Naive thymus-derived CD4-positive, alpha-beta T cell (primary cell): ENCODE results near the gene CAPRIN2. TPM values are rescaled to one million over a fixed set of nuclear protein-coding genes. Genes with fewer than 3 reads are reported as not detected.

Experiments
- ATAC-seq: fragments of 150-1000 bp; cut with Tn5 transposase; 2 replicates; pipeline ENCODE4 v1.10.0; 2021; ENCODE audit warnings: mild to moderate bottlenecking, moderate library complexity
- CTCF ChIA-PET: fragments of 350-600 bp; sonication (Branson Sonifier 250); formaldehyde crosslinking; loops from one replicate; lab custom pipeline; 2021; ENCODE audit warnings: antibody characterized with exemption; lab: Charles Lee
- POLR2A ChIA-PET: fragments of 350-600 bp; sonication (Branson Sonifier 250); formaldehyde crosslinking; loops from one replicate; lab custom pipeline; 2021; ENCODE audit warnings: antibody characterized with exemption, inconsistent platforms; lab: Charles Lee
- DNase-seq, 9 donors: peaks; one replicate each; pipeline versions ENCODE4 v3.0.0 to v3.0.0-alpha.2; 2020 to 2022; ENCODE audit warnings: mixed read lengths in 1 of 9
- H3K27ac ChIP-seq: one replicate; pipeline ENCODE4 v1.7.0; 2013; ENCODE audit warnings: mild to moderate bottlenecking, low read depth, low read length, moderate library complexity
- H3K27me3 ChIP-seq, 2 donors: one replicate each; pipeline ENCODE4 v1.7.0; 2013; ENCODE audit warnings: low read length in 2 of 2, mild to moderate bottlenecking in 2 of 2, moderate library complexity in 2 of 2; ENCODE audit not compliant: control insufficient read depth in 2 of 2, insufficient read depth in 2 of 2
- H3K36me3 ChIP-seq, 3 experiments: 1 replicate in 2 of 3; 2 replicates in 1 of 3; pipeline ENCODE4 v1.7.0; 2013; ENCODE audit warnings: low read length in 3 of 3, mild to moderate bottlenecking in 3 of 3, moderate library complexity in 1 of 3; ENCODE audit not compliant: insufficient read depth in 3 of 3, control insufficient read depth in 2 of 3
- H3K4me1 ChIP-seq, 2 donors: one replicate each; pipeline ENCODE4 v1.7.0; 2013; ENCODE audit warnings: low read length in 2 of 2, mild to moderate bottlenecking in 2 of 2, moderate library complexity in 1 of 2; ENCODE audit not compliant: control insufficient read depth in 2 of 2, insufficient read depth in 2 of 2
- H3K4me3 ChIP-seq: 2 replicates; pipeline ENCODE4 v1.7.0; 2013; ENCODE audit warnings: mild to moderate bottlenecking, low read length
- H3K9me3 ChIP-seq, 3 experiments: 1 replicate in 2 of 3; 2 replicates in 1 of 3; pipeline ENCODE4 v1.7.0; 2013; ENCODE audit warnings: low read length in 3 of 3; ENCODE audit not compliant: control insufficient read depth in 2 of 3
- H3K27ac Mint-ChIP-seq, 9 donors: one replicate each; pipeline ENCODE4 v1.8.0; 2020 to 2022; ENCODE audit warnings: mixed read lengths in 9 of 9, mild to moderate bottlenecking in 8 of 9, moderate library complexity in 5 of 9, inconsistent platforms in 2 of 9
- H3K27me3 Mint-ChIP-seq, 5 donors: one replicate each; pipeline ENCODE4 v1.8.0; 2021 to 2022; ENCODE audit warnings: mixed read lengths in 5 of 5, mild to moderate bottlenecking in 1 of 5
- H3K36me3 Mint-ChIP-seq, 5 donors: one replicate each; pipeline ENCODE4 v1.8.0; 2020 to 2022; ENCODE audit warnings: mixed read lengths in 5 of 5, mild to moderate bottlenecking in 3 of 5, inconsistent platforms in 1 of 5
- H3K4me1 Mint-ChIP-seq, 7 donors: one replicate each; pipeline ENCODE4 v1.8.0; 2020 to 2022; ENCODE audit warnings: mixed read lengths in 7 of 7, mild to moderate bottlenecking in 3 of 7, inconsistent platforms in 1 of 7
- H3K4me3 Mint-ChIP-seq, 10 donors: one replicate each; pipeline ENCODE4 v1.8.0; 2020 to 2022; ENCODE audit warnings: mild to moderate bottlenecking in 10 of 10, mixed read lengths in 10 of 10, moderate library complexity in 6 of 10, inconsistent platforms in 2 of 10
- H3K9me3 Mint-ChIP-seq, 11 donors: one replicate each; pipeline ENCODE4 v1.8.0; 2020 to 2022; ENCODE audit warnings: mixed read lengths in 11 of 11, mild to moderate bottlenecking in 4 of 11, inconsistent platforms in 1 of 11, moderate library complexity in 1 of 11
- intact Hi-C, 2 donors: fragments of 100-400 bp; cut with micrococcal nuclease; formaldehyde crosslinking; loops; one replicate each; pipeline ENCODE4 v1.15.1; 2023
- polyA plus RNA-seq, 2 donors: library from polyadenylated mRNA; unstranded; fragments of 300-500 nt; fragmentation: Illumina TruSeq; gene quantifications; one replicate each; pipeline ENCODE4 v1.2.3, GENCODE V29; 2021
- total RNA-seq, 6 experiments: library from RNA in 5 of 6; stranded (reverse) in 5 of 6; gene quantifications; 1 replicate in 5 of 6; 2 replicates in 1 of 6; pipeline ENCODE4 v1.2.3 and lab custom pipeline; 2021 to 2026

CAPRIN2 gene
- total and polyA plus RNA-seq, 7 experiments from 2014 or later, result 6.5 to 50.1 (median 26.4) TPM

GRCh38 chr12:30679241-30679640, 75.5 kb downstream of the CAPRIN2 start:
- DNase-seq (no peak), ATAC-seq (no peak)
- H3K36me3 ChIP-seq, result peaks cover 0 to 45% (median 0%) of the 10 kb centered on the region in 3 experiments
- Mint-ChIP-seq H3K4me3 (no peak overlapping the region), H3K27me3 (no peaks in the 10 kb centered on the region), H3K36me3 (peaks cover 7 to 59% (median 27%) of the 10 kb centered on the region in 5 donors), H3K9me3 (no peaks in the 10 kb centered on the region), H3K4me1 (peaks cover 0 to 2% (median 0%) of the 10 kb centered on the region in 7 donors), H3K27ac (no peak overlapping the region)
- H3K9me3 ChIP-seq, result no peaks in the 10 kb centered on the region
- H3K4me3 ChIP-seq, result no peak overlapping the region
- H3K4me1 ChIP-seq, result no peaks in the 10 kb centered on the region
- H3K27ac ChIP-seq, result no peak overlapping the region
- intact Hi-C loops, result no loop called here
- CTCF ChIA-PET, result no interaction called here
- POLR2A ChIA-PET, result interaction anchor here (0.6 kb wide), 1 partner anchor 625 kb away, joined by 3 read pairs; no protein-coding TSS in a partner anchor
- H3K27me3 ChIP-seq, result no peaks in the 10 kb centered on the region

- peaks cover 0 to 2% (median 0%) of the 10 kb centered on the region in 7 donors for H3K4me1 Mint-ChIP-seq
- H3K4me3 Mint-ChIP-seq, result no peak overlapping the region
- Histone ChIP-seq H3K4me1 (no peaks in the 10 kb centered on the region), H3K27ac (no peak overlapping the region), H3K9me3 (no peaks in the 10 kb centered on the region), H3K4me3 (no peak overlapping the region), H3K27me3 (no peaks in the 10 kb centered on the region), H3K36me3 (peaks cover 0 to 51% (median 0%) of the 10 kb centered on the region in 3 experiments)
- ATAC-seq (no peak), DNase-seq (no peak)
- ChIA-PET CTCF (no interaction called here), POLR2A (no interaction called here)
- no peaks in the 10 kb centered on the region for H3K9me3 Mint-ChIP-seq
- H3K27me3 Mint-ChIP-seq, result no peaks in the 10 kb centered on the region
- intact Hi-C loops, result no loop called here
- H3K36me3 Mint-ChIP-seq, result peaks cover 3 to 56% (median 23%) of the 10 kb centered on the region in 5 donors
- H3K27ac Mint-ChIP-seq, result no peak overlapping the region
Measured at GRCh38 chr12:30678221-30678620, 76.5 kb downstream of the CAPRIN2 start.

- H3K4me1 ChIP-seq, result no peaks in the 10 kb centered on the region
- DNase-seq (no peak), ATAC-seq (no peak)
- intact Hi-C loops, result no loop called here
- Mint-ChIP-seq H3K27ac (peak overlapping the region in 2 of 9 donors; percentile 8 to 9), H3K9me3 (no peaks in the 10 kb centered on the region), H3K4me1 (no peaks in the 10 kb centered on the region), H3K4me3 (no peak overlapping the region), H3K36me3 (peaks cover 11 to 37% (median 21%) of the 10 kb centered on the region in 5 donors), H3K27me3 (no peaks in the 10 kb centered on the region)
- no peaks in the 10 kb centered on the region for H3K27me3 ChIP-seq
- no peak overlapping the region for H3K4me3 ChIP-seq
- peaks cover 5 to 50% (median 6%) of the 10 kb centered on the region in 3 experiments for H3K36me3 ChIP-seq
- POLR2A ChIA-PET, result interaction anchor here (0.6 kb wide), 1 partner anchor 53 kb away, joined by 3 read pairs; no protein-coding TSS in a partner anchor
- CTCF ChIA-PET, result no interaction called here
- no peaks in the 10 kb centered on the region for H3K9me3 ChIP-seq
- no peak overlapping the region for H3K27ac ChIP-seq
Measured at GRCh38 chr12:30661210-30661609, 93.5 kb downstream of the CAPRIN2 start.

Other genes starting within 250 kb of the CAPRIN2 start
- 10 to 100 TPM; 30.4 to 59.2 (median 44.4) TPM for gene IPO8, start 59.1 kb downstream of the CAPRIN2 start, total RNA-seq
- 10 to 100 TPM; 14.8 to 16.0 TPM for gene IPO8, start 59.1 kb downstream of the CAPRIN2 start, polyA plus RNA-seq
- not detected for gene TSPAN11, start 171.8 kb upstream of the CAPRIN2 start, total RNA-seq
- not detected for gene TSPAN11, start 171.8 kb upstream of the CAPRIN2 start, polyA plus RNA-seq